ENCODE data around the gene GREB1. TPM values are rescaled to one million over a fixed set of nuclear protein-coding genes. Genes with fewer than 3 reads are reported as not detected.

The GREB1 gene
- polyA plus RNA-seq, 1 donor from 2014 or later: 17.2 TPM

- H3K27me3 ChIP-seq (ENCODE audit: insufficient read depth, low read depth, low read length): no peaks in the 10 kb centered on the region
- no peak overlapping the region for H2AFZ ChIP-seq (ENCODE audit: low read depth, low read length)
- no peaks in the 10 kb centered on the region for H4K20me1 ChIP-seq (ENCODE audit: insufficient read depth)
- H3K9me2 ChIP-seq (ENCODE audit: insufficient read depth, low read length): no peaks in the 10 kb centered on the region
- no peaks in the 10 kb centered on the region for H3K36me3 ChIP-seq (ENCODE audit: insufficient read depth, low read length)
- no peak overlapping the region for H3K9ac ChIP-seq (ENCODE audit: low read length)
- no peak overlapping the region for H3K4me2 ChIP-seq (ENCODE audit: low read length)
- TF ChIP-seq SMC3 (conservative IDR thresholded peaks at IDR 0.05; ENCODE audit: poor library complexity): no peak
- no peak for TF ChIP-seq EP300 (conservative IDR thresholded peaks at IDR 0.05; ENCODE audit: poor library complexity, severe bottlenecking)
- no peak for TF ChIP-seq REST (IDR thresholded peaks at IDR 0.05; ENCODE audit: borderline replicate concordance)
- no peak for TF ChIP-seq POLR2AphosphoS5 (IDR thresholded peaks at IDR 0.05)
- no peak for TF ChIP-seq RAD21 (conservative IDR thresholded peaks at IDR 0.05)
- TF ChIP-seq EZH2 (IDR thresholded peaks at IDR 0.05; ENCODE audit: borderline replicate concordance, insufficient read depth, low read length, poor library complexity, severe bottlenecking): no peak
- no peak for TF ChIP-seq TAF1 (IDR thresholded peaks at IDR 0.05; ENCODE audit: low read depth)
- TF ChIP-seq CTCF (IDR thresholded peaks at IDR 0.05; ENCODE audit: poor library complexity, severe bottlenecking): no peak
- no peak for TF ChIP-seq MXI1 (conservative IDR thresholded peaks at IDR 0.05; ENCODE audit: poor library complexity, severe bottlenecking)
- no peaks in the 10 kb centered on the region for H3K79me2 ChIP-seq (replicated peaks; ENCODE audit: insufficient read depth, low read length)
- H3K9me3 ChIP-seq (ENCODE audit: low read length): no peaks in the 10 kb centered on the region
- no peaks in the 10 kb centered on the region for H3F3A ChIP-seq (ENCODE audit: insufficient read depth, low read length, poor library complexity, severe bottlenecking)
- no peak overlapping the region for H3K27ac ChIP-seq (ENCODE audit: low read length)
- H3K4me3 ChIP-seq (ENCODE audit: low read length): no peak overlapping the region
Observed at GRCh38 chr2:11679016-11679415, 145.2 kb downstream of the GREB1 start.

- H2AFZ ChIP-seq (ENCODE audit: low read depth, low read length): no peak overlapping the region
- H3K9me3 ChIP-seq (ENCODE audit: low read length): no peaks in the 10 kb centered on the region
- H3K27me3 ChIP-seq (ENCODE audit: insufficient read depth, low read depth, low read length): no peaks in the 10 kb centered on the region
- TF ChIP-seq TAF1 (IDR thresholded peaks at IDR 0.05; ENCODE audit: low read depth) (no peak), POLR2AphosphoS5 (IDR thresholded peaks at IDR 0.05) (no peak), EP300 (conservative IDR thresholded peaks at IDR 0.05; ENCODE audit: poor library complexity, severe bottlenecking) (no peak), REST (IDR thresholded peaks at IDR 0.05; ENCODE audit: borderline replicate concordance) (no peak), CTCF (IDR thresholded peaks at IDR 0.05; ENCODE audit: poor library complexity, severe bottlenecking) (no peak), SMC3 (conservative IDR thresholded peaks at IDR 0.05; ENCODE audit: poor library complexity) (no peak), EZH2 (IDR thresholded peaks at IDR 0.05; ENCODE audit: borderline replicate concordance, insufficient read depth, low read length, poor library complexity, severe bottlenecking) (no peak), RAD21 (conservative IDR thresholded peaks at IDR 0.05) (no peak), MXI1 (conservative IDR thresholded peaks at IDR 0.05; ENCODE audit: poor library complexity, severe bottlenecking) (no peak)
- H3K4me3 ChIP-seq (ENCODE audit: low read length): no peak overlapping the region
- no peaks in the 10 kb centered on the region for H3K9me2 ChIP-seq (ENCODE audit: insufficient read depth, low read length)
- no peaks in the 10 kb centered on the region for H3K79me2 ChIP-seq (replicated peaks; ENCODE audit: insufficient read depth, low read length)
- H3K36me3 ChIP-seq (ENCODE audit: insufficient read depth, low read length): no peaks in the 10 kb centered on the region
- H3K9ac ChIP-seq (ENCODE audit: low read length): no peak overlapping the region
- no peak overlapping the region for H3K4me2 ChIP-seq (ENCODE audit: low read length)
- no peaks in the 10 kb centered on the region for H3F3A ChIP-seq (ENCODE audit: insufficient read depth, low read length, poor library complexity, severe bottlenecking)
- no peaks in the 10 kb centered on the region for H4K20me1 ChIP-seq (ENCODE audit: insufficient read depth)
- no peak overlapping the region for H3K27ac ChIP-seq (ENCODE audit: low read length)
Observed at GRCh38 chr2:11679486-11680181, 145.8 kb downstream of the GREB1 start.

Data from neural cell (in vitro differentiated cells).